HG03103 (cell line): ENCODE data around the gene GDF10.

Experiments used
- ATAC-seq: cut with Tn5 transposase; IDR thresholded peaks from one replicate; pipeline ENCODE4 v1.9.1; 2021; ENCODE audit warnings: low read depth; ENCODE audit not compliant: unreplicated experiment

Gene GDF10

DNA sequence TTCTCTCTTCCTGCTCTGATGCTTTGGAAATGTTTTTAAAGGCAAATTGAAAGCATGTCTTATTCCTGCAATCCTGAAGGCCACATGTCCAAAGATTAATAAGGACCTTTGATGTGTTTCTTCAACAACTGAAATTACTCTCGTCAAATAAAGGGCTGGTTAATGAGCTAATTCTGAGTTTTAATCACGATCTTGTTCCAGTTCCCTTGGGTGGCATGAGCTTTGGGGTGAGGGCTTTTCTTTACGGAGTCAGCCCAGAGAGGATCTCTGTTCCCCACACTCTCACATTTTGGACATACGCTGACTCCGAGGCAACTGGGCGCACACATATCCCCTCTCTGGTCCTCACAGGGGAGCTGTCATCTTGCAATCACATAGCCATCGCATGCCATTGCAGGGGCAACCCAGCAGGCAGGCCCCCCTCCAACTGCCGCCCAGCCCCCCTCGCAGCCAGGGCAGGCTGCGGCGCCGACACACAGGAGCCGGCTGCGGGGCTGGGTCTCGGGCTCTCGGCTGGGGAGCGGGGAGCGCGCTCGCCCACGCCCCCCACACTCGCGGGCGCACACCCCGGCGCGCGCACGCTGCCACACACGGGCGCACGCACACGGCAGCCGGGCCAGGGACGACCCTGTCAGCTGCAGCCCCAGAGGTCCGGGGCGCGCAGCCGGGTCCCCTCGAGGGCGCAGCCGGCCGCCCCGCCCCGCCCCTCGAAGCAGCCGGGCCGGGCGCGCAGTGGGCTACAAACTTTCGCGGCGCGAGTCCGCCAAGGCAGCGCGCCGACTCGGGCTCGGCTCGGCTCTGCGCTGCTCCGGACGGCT, at the start of gene GDF10:
GDF10 (plus strand) TSS at position 587 of the 818 bp plus-strand sequence. CDS start 455 bp downstream, outside the sequence.
- ATAC-seq: no peak

DNA sequence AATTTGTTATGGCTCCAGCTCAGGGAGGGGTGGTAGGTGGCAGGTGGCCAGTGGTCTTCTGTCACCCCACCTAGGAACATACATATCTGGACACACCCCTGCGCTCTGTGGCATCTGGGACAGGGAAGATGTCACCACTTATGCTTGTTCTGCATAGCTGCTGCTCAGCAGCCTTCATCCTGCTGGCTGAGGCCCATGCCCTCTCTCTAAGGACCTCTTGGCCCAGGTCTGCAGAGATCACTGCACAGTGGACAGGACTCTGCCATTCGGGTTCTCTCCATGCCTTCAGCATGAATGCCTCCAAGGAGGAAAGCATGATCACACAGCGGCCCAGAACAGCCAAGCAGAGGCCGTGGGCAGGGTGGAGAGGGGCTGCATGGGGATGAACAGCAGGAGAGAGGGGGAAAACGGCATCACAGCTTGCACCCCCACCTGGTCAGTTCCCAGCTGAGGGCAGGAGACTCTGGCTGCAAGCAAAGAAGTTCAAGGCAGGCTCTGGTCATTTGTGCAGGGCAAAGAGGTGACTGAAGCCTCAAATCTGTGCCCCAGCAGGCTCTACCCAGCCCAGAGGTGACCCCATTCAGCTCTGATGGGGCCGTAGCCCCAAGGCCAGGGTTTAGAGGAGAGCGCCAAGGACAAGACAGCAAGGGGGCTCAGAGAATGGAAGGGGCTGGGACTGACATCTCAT, 47.8 kb upstream of the GDF10 start:
- ATAC-seq: no peak

- ATAC-seq: no peak
These were observed 46.9 kb upstream of the GDF10 start for GRCh38 chr10:47253030-47253637.

GRCh38 chr10:47253651-47254375, 46.2 kb upstream of the GDF10 start:
- no peak for ATAC-seq

DNA sequence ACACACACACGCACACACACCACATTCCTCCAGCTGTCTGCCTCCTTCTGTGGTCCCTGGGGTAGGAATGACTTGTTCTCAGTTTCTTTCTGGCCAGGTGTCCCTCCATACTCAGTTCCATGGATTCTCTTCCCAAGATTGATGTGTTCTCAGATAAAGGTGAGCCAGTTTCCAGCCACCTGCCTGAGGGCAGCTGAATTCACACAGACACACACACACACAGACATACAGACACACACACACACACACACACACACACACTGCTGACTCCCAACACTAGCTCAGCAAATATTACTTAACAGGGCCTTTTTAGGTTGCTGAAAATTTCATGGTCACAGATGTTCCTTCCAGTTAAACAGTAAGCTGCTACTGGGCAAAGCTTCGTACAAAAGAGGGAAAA, 45.4 kb upstream of the GDF10 start:
- ATAC-seq: no peak

GRCh38 chr10:47255033-47255813, 44.8 kb upstream of the GDF10 start:
- ATAC-seq: no peak

DNA sequence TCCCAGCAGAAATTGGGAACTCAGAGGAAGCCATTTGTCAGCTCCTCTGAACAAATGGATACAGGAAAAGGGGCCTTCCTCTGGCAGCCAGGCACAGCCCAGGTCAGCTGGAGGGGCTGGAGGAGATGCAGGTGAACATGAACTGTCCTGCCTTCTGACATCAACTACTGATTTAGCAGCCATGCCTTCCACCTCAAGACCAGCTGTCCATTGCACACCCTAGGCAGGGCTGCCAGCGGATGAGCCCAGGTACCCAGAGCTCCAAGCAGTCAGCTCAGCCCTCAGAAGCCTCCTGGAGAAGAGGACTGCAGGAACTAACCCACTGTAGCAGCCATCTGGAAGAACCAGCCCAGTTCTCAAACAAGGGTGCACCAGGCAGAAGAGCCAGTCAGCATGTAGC, 44.1 kb upstream of the GDF10 start:
- ATAC-seq: no peak

GRCh38 chr10:47256751-47257336, 43.2 kb upstream of the GDF10 start:
- no peak for ATAC-seq

DNA sequence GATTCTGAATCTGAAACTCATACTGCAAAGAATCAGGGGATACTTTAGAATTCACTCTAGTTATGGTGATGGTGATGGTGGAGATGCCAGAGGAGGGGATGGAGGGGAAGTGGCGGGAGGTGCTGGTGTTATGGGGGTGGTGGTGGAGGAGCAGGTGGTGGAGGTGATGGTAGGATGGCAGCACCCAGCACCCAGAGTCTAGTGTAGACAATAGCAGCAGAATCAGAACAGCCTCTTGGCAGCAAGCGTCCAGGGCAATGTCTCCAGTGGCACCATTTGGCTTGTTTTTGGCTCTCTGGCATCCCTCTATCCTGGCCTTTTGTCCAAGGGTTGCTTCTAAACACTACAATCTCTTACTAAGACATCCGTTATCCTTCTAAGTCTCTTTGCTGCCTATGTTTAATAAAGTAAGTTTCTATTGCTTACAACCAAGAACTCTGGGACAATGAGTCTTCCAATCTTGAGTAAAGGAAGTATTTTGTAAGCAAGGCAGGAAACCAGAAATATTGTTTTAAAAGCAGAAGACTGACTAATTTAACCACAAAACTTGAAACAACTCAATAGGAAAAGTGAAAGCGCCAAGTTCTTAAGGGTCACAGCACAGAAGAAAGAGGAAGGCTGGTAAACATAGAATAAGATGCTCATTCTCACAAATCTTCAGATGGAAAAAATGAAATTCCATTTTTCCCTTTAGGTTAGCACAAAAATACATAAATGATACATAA, 42.4 kb upstream of the GDF10 start:
- ATAC-seq: no peak

DNA sequence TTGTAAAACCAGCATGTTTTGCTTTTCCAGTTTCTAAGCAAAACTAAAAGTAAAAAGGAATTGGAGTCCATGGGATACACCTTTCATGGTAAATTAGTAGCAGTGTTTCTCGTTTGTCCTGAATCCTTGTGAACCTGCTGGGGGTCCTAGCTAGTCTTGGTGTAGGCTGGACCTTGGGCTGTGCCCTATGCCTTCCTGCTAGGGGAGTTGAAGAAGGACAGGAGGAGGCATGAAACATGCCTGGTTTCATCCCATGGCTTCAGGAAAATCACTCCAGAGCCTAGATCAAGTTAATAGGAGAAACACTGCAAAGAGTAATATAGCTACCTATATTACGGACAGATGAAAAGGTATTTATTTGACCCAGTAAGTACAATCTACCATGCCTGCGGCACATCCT, 41.1 kb upstream of the GDF10 start:
- no peak for ATAC-seq

DNA sequence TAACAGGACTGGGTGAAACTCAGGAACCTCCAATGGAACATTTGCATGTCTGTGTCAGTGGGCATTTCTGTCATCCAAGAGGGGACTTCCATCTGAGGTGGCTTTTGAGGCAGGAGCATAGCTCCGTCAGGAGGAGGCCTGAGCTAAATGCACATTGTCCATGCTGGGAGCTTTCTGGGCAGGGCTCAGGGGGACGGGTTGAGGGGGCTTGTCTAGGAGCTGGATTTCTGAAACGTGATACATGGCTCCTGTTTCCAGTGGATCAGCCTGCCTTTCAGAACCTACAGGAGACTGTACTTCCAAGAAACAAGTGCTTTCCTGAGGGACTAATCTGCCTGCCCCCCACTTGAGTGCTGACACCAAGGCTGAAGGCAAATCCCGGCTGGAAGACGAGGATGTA, 40.5 kb upstream of the GDF10 start:
- no peak for ATAC-seq

DNA sequence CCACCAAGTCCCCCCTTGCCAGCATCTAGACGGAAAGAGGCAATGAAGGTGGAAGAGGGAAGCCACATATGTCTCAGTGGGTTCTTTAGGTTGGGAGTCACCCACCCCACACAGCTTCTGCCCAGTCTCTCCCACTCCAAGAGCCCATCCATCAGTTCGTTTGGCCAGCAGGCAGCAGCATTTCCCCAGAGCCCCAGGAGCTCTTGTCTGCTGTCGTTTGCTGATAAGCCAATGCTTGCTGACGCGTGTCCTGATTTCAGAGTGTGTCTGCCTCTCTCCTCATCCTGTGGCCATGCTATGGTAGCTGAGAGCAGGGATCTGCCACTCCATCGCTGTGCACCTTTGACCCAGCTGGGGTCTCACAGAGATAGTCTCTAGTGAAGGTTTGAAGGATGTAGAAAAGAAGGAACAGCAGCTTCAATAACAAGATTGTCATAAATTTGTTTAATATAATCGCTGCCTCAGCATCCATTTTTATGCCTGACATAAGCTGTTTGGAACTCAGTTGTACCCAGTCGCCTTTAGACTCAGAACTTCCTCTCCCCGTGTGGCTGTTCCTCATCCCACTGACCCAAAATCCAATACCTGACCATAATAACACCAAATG, 39.4 kb upstream of the GDF10 start:
- no peak for ATAC-seq

DNA sequence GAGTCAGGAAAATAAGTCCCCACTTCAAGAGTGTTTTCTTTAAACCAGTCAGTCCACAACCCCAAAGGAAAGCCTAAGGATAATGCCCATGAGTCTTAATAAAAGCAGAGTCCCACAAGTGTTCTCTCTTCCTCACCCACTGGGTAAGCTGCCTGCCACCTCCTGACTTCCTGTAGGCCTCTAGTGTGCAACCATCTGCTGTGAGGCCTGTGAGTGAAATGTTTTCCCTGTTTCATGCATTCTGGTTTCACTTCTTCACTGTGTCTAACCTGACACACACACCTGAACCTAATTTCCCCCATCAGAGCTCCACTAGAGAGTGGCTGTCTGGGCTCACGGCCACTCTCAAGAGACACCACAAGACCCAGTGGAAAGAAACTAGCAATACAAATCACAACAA, 38.9 kb upstream of the GDF10 start:
- ATAC-seq: peak; percentile 95

GRCh38 chr10:47261556-47261955, 38.4 kb upstream of the GDF10 start:
- ATAC-seq: no peak

DNA sequence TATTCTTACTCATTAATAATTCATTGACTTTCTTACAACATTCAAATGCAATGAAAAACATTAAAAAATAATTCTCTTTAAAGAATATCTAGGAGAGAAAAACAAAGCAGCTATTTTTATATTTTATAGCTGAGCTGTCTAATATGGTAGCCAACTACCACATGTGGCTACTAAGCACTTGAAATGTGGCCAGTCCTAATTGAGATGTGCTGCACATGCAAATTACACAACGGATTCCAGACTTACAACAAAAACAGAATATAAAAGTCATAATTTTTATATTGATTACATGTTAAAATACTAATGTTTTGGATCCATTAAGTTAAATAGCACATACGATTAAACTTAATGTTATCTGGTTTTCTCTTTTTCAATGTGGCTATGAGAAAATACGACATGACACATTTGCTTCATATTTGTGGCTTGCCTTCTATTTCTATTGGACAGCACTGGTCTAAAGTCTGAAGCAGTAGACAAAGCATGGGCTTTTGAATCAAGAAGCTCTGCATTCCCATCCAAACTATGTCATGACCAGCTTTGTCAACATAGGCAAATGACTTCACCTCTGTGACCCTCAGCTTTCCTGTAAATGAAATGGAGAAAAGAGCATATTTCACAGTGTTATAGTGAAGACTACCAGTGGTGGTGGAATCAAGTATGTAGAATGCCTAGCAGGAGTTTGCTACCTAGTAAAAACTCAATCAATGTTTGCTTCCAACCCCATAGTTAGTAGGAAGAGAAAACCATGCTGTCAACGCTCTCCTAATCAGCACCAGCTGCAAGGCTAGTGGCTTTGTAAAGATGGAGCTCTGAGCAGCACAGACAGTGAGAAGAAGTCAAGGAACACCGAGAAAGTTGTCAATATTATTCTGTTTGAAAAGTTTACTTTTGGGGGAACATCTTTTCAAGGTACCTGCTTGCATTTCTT, 37.1 kb upstream of the GDF10 start:
- ATAC-seq: no peak

GRCh38 chr10:47264797-47265281, 35.2 kb upstream of the GDF10 start:
- ATAC-seq: no peak

- no peak for ATAC-seq
These were observed 33.4 kb upstream of the GDF10 start for GRCh38 chr10:47266602-47267001.

- no peak for ATAC-seq
These were observed 31.3 kb upstream of the GDF10 start for GRCh38 chr10:47268696-47269095.
